ENCODE results near the gene ERICH2.

The ERICH2 gene

GRCh38 chr2:170764880-170765261, 5.3 kb upstream of the ERICH2 start:
- DNase-seq, result no peak

GRCh38 chr2:170766693-170767092, 3.5 kb upstream of the ERICH2 start:
- DNase-seq, result no peak

GRCh38 chr2:170770606-170771420, 635 bp downstream of the ERICH2 start:
- DNase-seq, result peak; percentile 69

GRCh38 chr2:170771421-170771937, 1.3 kb downstream of the ERICH2 start:
- DNase-seq, result peak; percentile 8

GRCh38 chr2:170772295-170772694, 2.1 kb downstream of the ERICH2 start:
- DNase-seq, result no peak

- DNase-seq, result no peak
These were observed 3.9 kb downstream of the ERICH2 start for GRCh38 chr2:170774074-170774473.

GRCh38 chr2:170778900-170779299, 8.7 kb downstream of the ERICH2 start:
- no peak for DNase-seq

- DNase-seq, result no peak
These were observed 9.1 kb downstream of the ERICH2 start for GRCh38 chr2:170779304-170779703.

- DNase-seq, result no peak
These were observed 12.5 kb downstream of the ERICH2 start for GRCh38 chr2:170782673-170783072.

- DNase-seq, result no peak
These were observed 13.4 kb downstream of the ERICH2 start for GRCh38 chr2:170783549-170783948.

GRCh38 chr2:170798996-170799395, 28.8 kb downstream of the ERICH2 start:
- no peak for DNase-seq

- no peak for DNase-seq
These were observed 36.4 kb downstream of the ERICH2 start for GRCh38 chr2:170806548-170806947.

- DNase-seq, result peak; percentile 92
These were observed 42.8 kb downstream of the ERICH2 start for GRCh38 chr2:170812710-170813600.

- DNase-seq, result peak; percentile 63
These were observed 43.7 kb downstream of the ERICH2 start for GRCh38 chr2:170813611-170814532.

- DNase-seq, result no peak
These were observed 44.5 kb downstream of the ERICH2 start for GRCh38 chr2:170814533-170815230.

- DNase-seq, result no peak
These were observed 45.1 kb downstream of the ERICH2 start for GRCh38 chr2:170815311-170815710.

- peak; percentile 49 for DNase-seq
These were observed 45.7 kb downstream of the ERICH2 start for GRCh38 chr2:170815746-170816503.

- DNase-seq, result peak; percentile 47
These were observed 46.4 kb downstream of the ERICH2 start, which contains the start of gene GAD1 for GRCh38 chr2:170816504-170817092. Gene GAD1, plus strand, starts transcription at chr2:170816887. Its CDS starts 1,705 bp downstream, at chr2:170818592.

- DNase-seq, result peak; percentile 6
These were observed 47.2 kb downstream of the ERICH2 start for GRCh38 chr2:170817093-170818035.
